ENCODE data around the gene COPS4.
"Not testable (repeated sequence)": the region's sequence is repeated elsewhere in the genome, so short reads cannot be mapped to it uniquely, and the experiment has no call there.

Gene COPS4

GRCh38 chr4:83089410-83090157 is 54.6 kb downstream of the COPS4 start:
- DNase-seq = no peak

GRCh38 chr4:83093060-83093640 is 58.2 kb downstream of the COPS4 start:
- DNase-seq = no peak

GRCh38 chr4:83096397-83096796 is 61.4 kb downstream of the COPS4 start:
- no peak for DNase-seq

GRCh38 chr4:83104991-83105390 is 70.0 kb downstream of the COPS4 start:
- no peak for DNase-seq

- DNase-seq = no peak
Measured at GRCh38 chr4:83107631-83108030, 72.6 kb downstream of the COPS4 start.

GRCh38 chr4:83108101-83108861 is 73.3 kb downstream of the COPS4 start:
- DNase-seq = no peak

GRCh38 chr4:83109480-83110222 is 74.7 kb downstream of the COPS4 start:
- no peak for DNase-seq

GRCh38 chr4:83110223-83110945 is 75.4 kb downstream of the COPS4 start:
- DNase-seq = peak; percentile 71

GRCh38 chr4:83110970-83111750 is 76.2 kb downstream of the COPS4 start:
- DNase-seq = no peak

- DNase-seq = not testable (repeated sequence)
Measured at GRCh38 chr4:83111751-83112141, 76.8 kb downstream of the COPS4 start.

GRCh38 chr4:83112231-83112630 is 77.2 kb downstream of the COPS4 start:
- DNase-seq = peak; percentile 74

GRCh38 chr4:83112678-83113428 is 77.9 kb downstream of the COPS4 start:
- DNase-seq = peak; percentile 74

- no peak for DNase-seq
Measured at GRCh38 chr4:83113429-83113786, 78.4 kb downstream of the COPS4 start.

- DNase-seq = peak; percentile 67
Measured at GRCh38 chr4:83114576-83114975, 79.6 kb downstream of the COPS4 start, which contains the start of gene PLAC8. PLAC8 (minus strand) TSS chr4:83114729; CDS start chr4:83107921, 6,808 bp downstream.

- no peak for DNase-seq
Measured at GRCh38 chr4:83115000-83115399, 80.0 kb downstream of the COPS4 start.

- no peak for DNase-seq
Measured at GRCh38 chr4:83115656-83116285, 80.8 kb downstream of the COPS4 start.

GRCh38 chr4:83118869-83119268 is 83.9 kb downstream of the COPS4 start:
- no peak for DNase-seq

GRCh38 chr4:83121246-83121645 is 86.3 kb downstream of the COPS4 start:
- no peak for DNase-seq

- peak; percentile 36 for DNase-seq
Measured at GRCh38 chr4:83124111-83124780, 89.3 kb downstream of the COPS4 start.

Measured in KG1 (cell line).